Right cardiac atrium (tissue), 5 donors: ENCODE results near the gene MEGF6. TPM values are rescaled to one million over a fixed set of nuclear protein-coding genes. Genes with fewer than 3 reads are reported as not detected.
"Not testable (repeated sequence)": the region's sequence is repeated elsewhere in the genome, so short reads cannot be mapped to it uniquely, and the experiment has no call there.

Experiments used
- ATAC-seq, 2 donors: fragments of 200-7000 bp; cut with Tn5 transposase; one replicate each; pipeline versions ENCODE4 v1.8.0 to v1.9.1; 2020; ENCODE audit warnings: moderate library complexity in 2 of 2, mild to moderate bottlenecking in 1 of 2
- DNase-seq, 3 donors: peaks; one replicate each; pipeline ENCODE4 v3.0.0-alpha.2; 2020
- H3K27ac ChIP-seq: one replicate; pipeline ENCODE4 v1.5.1; 2013; ENCODE audit warnings: mild to moderate bottlenecking, low read length, control low read depth, moderate library complexity
- H3K27me3 ChIP-seq: one replicate; pipeline ENCODE4 v1.6.1; 2013; ENCODE audit not compliant: control insufficient read depth, insufficient read depth
- H3K4me1 ChIP-seq: one replicate; pipeline ENCODE4 v1.6.1; 2013; ENCODE audit warnings: low read length; ENCODE audit not compliant: control insufficient read depth, insufficient read depth
- H3K4me3 ChIP-seq: one replicate; pipeline ENCODE4 v1.5.1; 2013; ENCODE audit warnings: low read length, control low read depth
- H3K9me3 ChIP-seq: one replicate; pipeline ENCODE4 v1.6.1; 2013; ENCODE audit warnings: low read length; ENCODE audit not compliant: control insufficient read depth
- WGBS: extraction: QIAGEN DNeasy Blood & Tissue Kit; methylation state at CpG from one replicate; pipeline ENCODE4 v1.1.7; 2013; 5-methylcytosine and 5-hydroxymethylcytosine counted together
- intact Hi-C, 4 donors: fragments of 100-400 bp; cut with DNase I; formaldehyde crosslinking; loops; one replicate each; pipeline versions ENCODE4 v1.11.0 to v1.14.0; 2022 to 2023
- polyA plus RNA-seq: library from polyadenylated mRNA; stranded (reverse); fragments of 200-250 nt; gene quantifications from one replicate; pipeline ENCODE4 v1.2.3, GENCODE V29; 2013
- total RNA-seq, 4 donors: library from RNA; stranded (reverse); fragmentation: NEBNext Ultra II Directional; extraction: Animal tissue kit (Norgen Biotek cat#: 25700); gene quantifications; one replicate each; pipeline ENCODE4 v1.2.1, GENCODE V29; 2021
- donor health status: healthy with polysubstance abuse.
- donor health status: DM: no; HTN: yes; CAD: no.
- donor health status: DM: no; HTN: no; CAD: no.
- donor health status: DM: no; HTN: yes; CAD: no; lungs with severe emphysema.
- donor health status: DM: yes; HTN: yes; CAD: no.

MEGF6 gene
- total and polyA plus RNA-seq, 5 donors: 7.0 to 18.7 (median 11.0) TPM

DNA sequence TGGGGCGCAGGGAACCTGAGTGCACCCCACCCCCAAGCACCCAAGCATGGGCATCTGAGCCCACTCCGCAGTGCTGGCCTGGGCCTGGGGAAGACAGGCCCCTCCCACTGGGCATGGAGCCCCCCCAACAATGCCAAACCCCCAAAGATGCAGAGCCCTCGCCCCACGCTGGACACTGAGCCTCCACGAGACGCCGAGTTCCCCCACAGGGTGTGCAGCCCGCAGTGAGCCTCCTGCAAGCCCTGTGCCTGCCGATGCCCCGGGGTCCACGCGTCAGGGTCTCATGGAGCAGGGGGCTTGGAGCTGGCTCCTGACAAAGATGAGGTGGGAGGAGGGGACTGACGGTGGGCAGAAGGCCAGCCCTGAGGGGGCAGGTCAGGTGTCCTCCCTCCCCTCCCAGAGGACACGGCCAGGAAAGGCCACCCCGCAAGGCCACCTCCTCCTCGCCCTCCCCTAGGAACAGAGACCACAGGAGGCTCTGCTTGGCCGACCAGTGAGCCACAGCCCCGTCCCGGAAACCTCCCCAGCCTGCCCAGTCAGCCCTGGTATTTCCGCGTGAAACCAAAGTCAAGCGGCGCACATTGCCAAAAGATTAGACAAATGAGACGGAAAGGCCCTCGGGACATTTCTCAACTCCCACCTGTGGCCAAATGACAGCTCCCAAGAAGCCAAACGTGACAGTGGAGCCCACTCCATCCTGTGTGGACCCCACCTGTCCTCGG, 33.4 kb downstream of the MEGF6 start:
- Histone ChIP-seq H3K4me1 (no peaks in the 10 kb centered on the region), H3K4me3 (no peak overlapping the region), H3K27ac (no peak overlapping the region), H3K9me3 (no peaks in the 10 kb centered on the region), H3K27me3 (no peaks in the 10 kb centered on the region)
- intact Hi-C loops: loop anchor here in 1 of 4 donors (10.0 kb wide), 1 partner anchor 157 kb away; no protein-coding TSS in a partner anchor
- DNase-seq: no peak
- 70% methylated on average over 27 of the region's 27 CpGs for WGBS
- peak; percentile 42 to 69 for ATAC-seq

DNA sequence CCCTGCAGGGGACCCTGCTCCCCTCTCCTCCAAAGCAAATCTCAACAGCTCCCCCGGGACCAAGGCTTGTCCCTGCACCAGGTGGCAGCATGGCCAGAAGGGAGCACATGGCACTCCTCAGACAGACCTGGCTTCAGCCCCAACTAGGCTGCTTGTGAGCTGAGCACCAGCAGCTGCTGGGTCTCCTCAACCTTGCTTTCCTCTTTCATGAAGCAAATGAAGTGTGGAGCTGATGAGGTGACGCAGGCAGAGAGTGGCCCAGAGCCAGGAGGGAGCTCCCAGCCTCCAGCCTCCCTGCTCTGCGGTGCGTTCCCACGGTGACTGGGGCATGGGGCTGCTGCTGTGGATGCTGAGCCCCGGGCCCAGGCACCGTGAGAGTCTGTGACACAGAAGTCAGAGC, 34.0 kb downstream of the MEGF6 start:
- 45% methylated on average over 7 of the region's 7 CpGs for WGBS
- Histone ChIP-seq H3K4me1 (no peaks in the 10 kb centered on the region), H3K4me3 (no peak overlapping the region), H3K27ac (no peak overlapping the region), H3K9me3 (no peaks in the 10 kb centered on the region), H3K27me3 (no peaks in the 10 kb centered on the region)
- ATAC-seq (peak; percentile 25), DNase-seq (no peak)
- intact Hi-C loops: loop anchor here in 1 of 4 donors (10.0 kb wide), 1 partner anchor 158 kb away; no protein-coding TSS in a partner anchor

DNA sequence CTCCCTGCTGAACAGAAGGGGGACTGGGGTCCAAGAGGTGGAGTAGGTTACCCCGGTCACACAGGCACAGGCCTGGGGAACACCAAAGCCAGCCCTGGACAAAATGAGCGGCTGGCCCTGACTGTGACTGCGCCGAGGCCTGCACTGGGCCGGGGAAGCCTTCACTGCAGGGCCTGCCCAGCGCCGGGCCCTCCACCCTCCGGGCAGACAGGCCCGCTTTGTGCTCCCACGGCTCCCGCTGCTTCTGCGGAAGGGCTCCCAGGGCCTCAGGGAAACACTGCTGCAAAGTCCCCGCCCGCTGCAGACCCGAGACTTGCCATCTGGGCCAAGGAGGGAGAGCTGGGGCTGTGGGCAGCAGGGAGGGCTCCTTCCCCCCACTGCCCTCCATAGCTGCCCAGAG, 35.3 kb downstream of the MEGF6 start:
- no peak for DNase-seq
- WGBS: 88% methylated on average over 15 of the region's 15 CpGs
- Histone ChIP-seq H3K4me1 (no peaks in the 10 kb centered on the region), H3K27me3 (no peaks in the 10 kb centered on the region), H3K9me3 (no peaks in the 10 kb centered on the region), H3K4me3 (no peak overlapping the region), H3K27ac (no peak overlapping the region)
- no peak for ATAC-seq
- intact Hi-C loops: loop anchor here in 1 of 4 donors (10.0 kb wide), 1 partner anchor 159 kb away; no protein-coding TSS in a partner anchor

DNA sequence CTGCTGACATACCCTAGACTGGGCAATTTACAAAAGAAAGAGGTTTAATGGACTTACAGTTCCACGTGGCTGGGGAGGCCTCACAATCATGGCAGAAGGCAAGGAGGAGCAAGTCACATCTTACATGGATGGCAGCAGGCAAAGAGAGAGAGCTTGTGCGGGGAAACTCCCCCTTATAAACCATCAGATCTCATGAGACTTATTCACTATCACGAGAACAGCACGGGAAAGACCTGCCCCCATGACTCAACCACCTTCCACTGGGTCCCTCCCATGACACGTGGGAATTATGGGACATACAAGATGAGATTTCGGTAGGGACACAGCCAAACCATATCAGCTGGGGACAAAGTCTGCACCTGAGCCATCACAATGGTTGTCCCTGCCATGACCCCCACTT, 35.8 kb downstream of the MEGF6 start:
- not testable (repeated sequence) for DNase-seq, ATAC-seq, H3K4me1 ChIP-seq, H3K4me3 ChIP-seq, H3K27me3 ChIP-seq, H3K9me3 ChIP-seq, H3K27ac ChIP-seq
- intact Hi-C loops: loop anchor here in 1 of 4 donors (10.0 kb wide), 1 partner anchor 159 kb away; no protein-coding TSS in a partner anchor
- 75% methylated on average over 6 of the region's 6 CpGs for WGBS

DNA sequence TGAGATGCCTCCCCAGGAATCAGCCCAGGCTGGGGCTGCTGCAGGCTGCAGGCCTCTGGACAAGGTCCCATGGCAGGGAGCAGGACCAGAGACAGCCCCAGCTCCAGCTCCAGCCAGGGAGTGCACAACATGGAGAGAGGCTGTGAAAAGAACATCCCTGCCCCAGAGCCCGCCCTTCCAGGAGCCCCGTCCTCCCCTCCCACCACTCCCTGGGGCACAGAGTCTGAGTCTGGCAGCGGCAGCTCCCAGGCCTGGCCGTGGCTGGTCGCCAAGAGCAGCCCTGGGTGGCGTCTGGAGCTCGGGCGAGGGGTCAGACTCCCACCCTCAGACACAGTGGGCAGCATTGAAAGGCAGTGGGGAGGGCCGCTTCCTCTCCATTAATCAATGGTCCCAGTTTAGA, 37.8 kb downstream of the MEGF6 start:
- no peaks in the 10 kb centered on the region for H3K27me3 ChIP-seq
- no peak overlapping the region for H3K4me3 ChIP-seq
- H3K4me1 ChIP-seq: no peaks in the 10 kb centered on the region
- intact Hi-C loops: loop anchor here in 1 of 4 donors (10.0 kb wide), 1 partner anchor 161 kb away; no protein-coding TSS in a partner anchor
- no peaks in the 10 kb centered on the region for H3K9me3 ChIP-seq
- no peak overlapping the region for H3K27ac ChIP-seq
- DNase-seq (peak in 1 of 3 donors; percentile 77), ATAC-seq (peak; percentile 26 to 63)
- WGBS: 47% methylated on average over 9 of the region's 9 CpGs

DNA sequence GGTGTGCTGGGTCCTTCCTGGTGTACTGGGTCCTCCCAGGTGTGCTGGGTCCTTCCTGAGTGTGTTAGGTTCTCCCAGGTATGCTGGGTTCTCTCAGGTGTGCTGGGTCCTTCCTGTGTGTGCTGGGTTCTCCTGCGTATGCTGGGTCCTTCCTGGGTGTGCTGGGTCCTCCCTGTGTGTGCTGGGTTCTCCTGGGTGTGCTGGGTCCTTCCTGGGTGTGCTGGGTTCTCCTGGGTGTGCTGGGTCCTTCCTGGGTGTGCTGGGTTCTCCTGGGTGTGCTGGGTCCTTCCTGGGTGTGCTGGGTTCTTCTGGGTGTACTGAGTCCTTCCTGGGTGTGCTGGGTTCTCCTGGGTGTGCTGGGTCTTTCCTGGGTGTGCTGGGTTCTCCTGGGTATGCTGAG, 38.7 kb downstream of the MEGF6 start:
- intact Hi-C loops: loop anchor here in 1 of 4 donors (10.0 kb wide), 1 partner anchor 162 kb away; no protein-coding TSS in a partner anchor
- H3K4me3 ChIP-seq, H3K27me3 ChIP-seq, H3K27ac ChIP-seq, ATAC-seq, H3K4me1 ChIP-seq, H3K9me3 ChIP-seq, DNase-seq: not testable (repeated sequence)
- WGBS: 95% methylated on average over 1 of the region's 1 CpG

DNA sequence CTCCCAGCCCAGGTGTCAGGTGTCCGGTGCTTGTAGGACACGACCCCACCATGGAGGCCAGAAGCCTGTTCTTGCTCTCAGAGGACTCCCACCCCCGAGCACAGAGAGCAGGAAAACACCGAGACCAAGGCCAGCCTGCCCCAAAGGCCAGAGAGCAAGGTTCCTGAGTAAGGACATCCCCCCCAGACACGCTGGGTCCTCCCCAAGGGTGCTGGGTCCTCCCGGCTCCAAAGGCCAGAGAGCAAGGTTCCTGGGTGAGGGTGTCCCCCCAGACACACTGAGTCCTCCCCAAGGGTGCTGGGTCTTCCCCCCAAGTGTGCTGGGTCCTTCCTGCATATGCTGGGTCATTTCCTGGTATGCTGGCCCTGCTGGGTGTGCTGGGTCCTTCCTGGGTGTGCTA, 40.0 kb downstream of the MEGF6 start:
- Histone ChIP-seq H3K27ac (no peak overlapping the region), H3K4me3 (no peak overlapping the region), H3K9me3 (no peaks in the 10 kb centered on the region), H3K4me1 (no peaks in the 10 kb centered on the region), H3K27me3 (no peaks in the 10 kb centered on the region)
- DNase-seq (no peak), ATAC-seq (no peak)
- WGBS: 90% methylated on average over 6 of the region's 6 CpGs
- intact Hi-C loops: loop anchor here in 1 of 4 donors (10.0 kb wide), 1 partner anchor 164 kb away; no protein-coding TSS in a partner anchor

DNA sequence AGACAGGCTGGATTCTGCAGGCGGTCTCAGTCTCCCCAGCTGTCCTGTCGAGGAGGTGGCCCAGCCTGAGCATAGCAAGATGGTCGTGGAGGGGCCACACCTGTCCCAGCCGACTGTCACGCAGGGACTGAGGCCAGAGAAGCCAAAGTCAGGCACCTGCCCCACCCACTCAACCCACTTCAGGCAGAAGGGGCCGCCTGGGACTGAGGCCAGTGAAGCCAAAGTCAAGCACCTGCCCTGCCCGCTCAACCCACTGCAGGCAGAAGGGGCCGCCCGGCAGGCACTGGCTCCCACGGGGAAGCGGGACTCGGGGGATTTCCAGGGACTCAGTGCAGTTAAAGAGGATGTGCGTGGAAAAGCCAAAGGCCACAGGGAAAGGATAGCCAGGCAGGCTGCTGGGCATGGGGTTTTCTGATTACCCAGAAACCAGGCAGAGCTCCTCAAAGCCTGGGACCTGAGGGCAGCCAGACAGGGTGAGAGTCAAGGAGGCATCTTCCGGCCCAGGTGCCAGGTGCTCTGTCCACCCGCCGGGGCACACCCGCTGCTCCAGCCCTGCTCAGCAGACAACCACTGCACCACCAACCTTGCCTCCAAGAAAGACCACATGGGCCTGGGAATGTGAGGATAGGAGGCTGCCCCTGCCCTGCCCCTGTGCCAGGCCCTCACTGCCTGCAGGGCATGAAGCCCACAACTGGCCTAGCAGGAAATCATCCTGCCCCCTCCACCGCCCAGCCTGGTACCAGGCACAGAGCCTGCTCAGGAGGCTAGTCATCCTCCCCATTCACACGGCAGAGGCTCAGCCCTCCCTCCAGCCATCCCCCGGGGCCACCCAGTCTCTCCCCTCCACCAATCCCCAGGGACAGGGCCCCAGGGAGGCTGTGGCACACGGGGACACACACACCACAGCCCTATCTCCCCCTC, 41.0 kb downstream of the MEGF6 start:
- 81% methylated on average over 21 of the region's 21 CpGs for WGBS
- Histone ChIP-seq H3K27ac (no peak overlapping the region), H3K4me1 (no peaks in the 10 kb centered on the region), H3K4me3 (no peak overlapping the region), H3K9me3 (no peaks in the 10 kb centered on the region), H3K27me3 (no peaks in the 10 kb centered on the region)
- DNase-seq (no peak), ATAC-seq (no peak)
- intact Hi-C loops: loop anchor here in 1 of 4 donors (10.0 kb wide), 1 partner anchor 164 kb away; no protein-coding TSS in a partner anchor

DNA sequence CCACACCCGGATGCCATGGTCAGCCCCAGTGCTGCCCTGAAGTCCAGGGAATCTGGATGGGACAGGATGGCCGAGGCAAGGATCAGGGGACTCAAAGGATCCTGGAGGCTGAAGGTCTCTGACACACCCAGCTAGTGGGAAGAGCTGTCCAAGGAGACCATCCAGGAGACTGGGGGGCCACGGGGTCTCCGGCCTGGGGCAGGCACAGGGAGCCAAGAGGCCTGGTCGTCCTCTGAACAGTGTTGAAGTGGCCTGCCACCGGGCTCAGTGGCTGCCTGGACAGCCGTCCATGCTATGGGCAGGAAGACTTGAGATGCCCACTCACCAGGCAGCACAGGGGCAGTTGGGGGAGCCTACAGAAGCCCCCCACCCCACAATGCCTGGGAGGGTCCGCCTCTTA, 41.9 kb downstream of the MEGF6 start:
- no peaks in the 10 kb centered on the region for H3K27me3 ChIP-seq
- WGBS: 93% methylated on average over 8 of the region's 8 CpGs

DNA sequence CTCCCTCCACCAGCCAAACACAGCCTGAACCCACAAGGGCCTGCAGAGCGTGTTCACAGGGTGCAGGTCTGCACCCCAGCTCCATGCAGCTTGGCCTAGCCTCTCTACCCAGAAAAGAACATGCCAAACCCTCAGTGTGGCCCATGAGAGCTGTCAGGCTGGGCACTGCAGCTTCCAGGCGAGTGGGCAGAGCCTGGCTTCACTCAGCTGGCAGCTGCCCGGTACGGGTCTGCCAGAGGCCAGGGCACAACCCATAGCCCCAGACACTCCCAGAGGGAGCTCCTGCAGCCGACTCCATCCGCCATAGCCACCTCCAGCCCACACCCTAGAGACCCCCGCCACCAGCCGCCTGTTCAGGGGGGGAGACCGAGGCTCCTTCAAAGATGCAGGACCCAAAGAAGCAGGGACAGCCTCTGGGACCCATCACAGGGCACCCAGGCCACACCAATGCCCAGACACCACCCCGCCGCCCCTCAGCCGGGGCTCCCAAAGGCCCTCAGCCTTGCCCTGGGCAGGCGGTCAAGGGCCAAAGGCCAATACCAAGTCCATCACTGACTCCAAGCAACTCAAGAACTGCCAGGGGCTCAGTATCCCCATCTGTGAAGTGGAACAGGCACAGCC, 42.4 kb downstream of the MEGF6 start:
- H3K27ac ChIP-seq: no peak overlapping the region
- intact Hi-C loops: loop anchor here in 3 of 4 donors (5.0 to 10.0 kb wide), 3 partner anchors 48 to 156 kb away; no protein-coding TSS in a partner anchor
- ATAC-seq (no peak), DNase-seq (no peak)
- no peaks in the 10 kb centered on the region for H3K9me3 ChIP-seq
- H3K4me1 ChIP-seq: no peaks in the 10 kb centered on the region
- no peak overlapping the region for H3K4me3 ChIP-seq
- WGBS: 78% methylated on average over 13 of the region's 13 CpGs
- H3K27me3 ChIP-seq: no peaks in the 10 kb centered on the region

More for the DNA sequence above, 41.9 kb downstream of the MEGF6 start:
- Histone ChIP-seq H3K4me1 (no peaks in the 10 kb centered on the region), H3K9me3 (no peaks in the 10 kb centered on the region), H3K4me3 (no peak overlapping the region), H3K27ac (no peak overlapping the region)
- ATAC-seq (no peak), DNase-seq (no peak)
- intact Hi-C loops: loop anchor here in 3 of 4 donors (5.0 to 10.0 kb wide), 3 partner anchors 48 to 155 kb away; no protein-coding TSS in a partner anchor
